ENCODE results near the gene IER5.
"Not testable (repeated sequence)": the region's sequence is repeated elsewhere in the genome, so short reads cannot be mapped to it uniquely, and the experiment has no call there.

The IER5 gene

DNA sequence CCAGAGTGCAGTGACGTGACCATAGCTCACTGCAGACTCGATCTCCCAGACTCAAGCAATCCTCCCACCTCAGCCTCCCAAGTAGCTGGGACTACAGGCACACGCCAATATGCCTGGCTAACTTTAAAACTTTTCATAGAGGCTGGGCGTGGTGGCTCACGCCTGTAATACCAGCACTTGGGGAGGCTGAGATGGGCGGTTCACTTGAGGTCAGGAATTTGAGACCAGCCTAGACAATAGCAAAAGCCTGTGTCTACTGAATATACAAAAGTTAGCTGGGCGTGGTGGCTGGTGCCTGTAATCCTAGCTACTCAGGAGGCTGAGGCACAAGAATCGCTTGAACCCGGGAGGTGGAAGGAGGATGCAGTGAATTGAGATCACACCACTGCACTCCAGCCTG lies 27.5 kb downstream of the IER5 start:
- not testable (repeated sequence) for DNase-seq (ENCODE audit: low spot score)

DNA sequence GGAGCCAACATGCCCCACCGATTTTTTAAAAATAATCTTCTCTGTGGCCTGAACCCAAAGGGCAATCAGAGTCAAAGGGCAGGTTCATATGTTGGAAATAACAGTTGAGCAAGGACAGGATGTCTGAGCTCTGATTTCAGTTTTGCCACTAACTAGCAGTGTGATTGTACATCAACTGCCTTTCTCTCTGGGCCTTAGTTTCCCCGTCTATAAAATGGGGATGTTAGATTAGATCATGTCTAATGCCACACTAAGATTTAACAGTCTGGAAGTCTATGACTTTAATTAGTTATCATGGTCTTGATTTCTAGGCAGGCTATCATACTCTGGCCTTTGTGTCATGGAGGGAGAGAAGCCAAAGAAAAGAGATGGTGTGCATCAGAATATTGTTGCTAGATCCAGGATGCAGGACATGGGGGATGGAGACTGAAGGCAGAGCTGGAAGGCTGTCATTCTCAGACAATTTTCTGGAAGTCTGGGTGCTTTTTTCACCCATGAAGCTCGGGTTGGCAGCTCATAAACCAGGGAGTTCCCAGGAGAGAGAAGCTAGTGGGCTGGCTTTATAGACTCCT lies 28.4 kb downstream of the IER5 start:
- DNase-seq (ENCODE audit: low spot score), result no peak

GRCh38 chr1:181117648-181118449 lies 29.3 kb downstream of the IER5 start:
- DNase-seq (ENCODE audit: low spot score), result peak; percentile 86

- peak; percentile 77 for DNase-seq (ENCODE audit: low spot score)
Measured at GRCh38 chr1:181119093-181119989, 30.8 kb downstream of the IER5 start.

- DNase-seq (ENCODE audit: low spot score), result no peak
Measured at GRCh38 chr1:181120924-181121323, 32.4 kb downstream of the IER5 start.

DNA sequence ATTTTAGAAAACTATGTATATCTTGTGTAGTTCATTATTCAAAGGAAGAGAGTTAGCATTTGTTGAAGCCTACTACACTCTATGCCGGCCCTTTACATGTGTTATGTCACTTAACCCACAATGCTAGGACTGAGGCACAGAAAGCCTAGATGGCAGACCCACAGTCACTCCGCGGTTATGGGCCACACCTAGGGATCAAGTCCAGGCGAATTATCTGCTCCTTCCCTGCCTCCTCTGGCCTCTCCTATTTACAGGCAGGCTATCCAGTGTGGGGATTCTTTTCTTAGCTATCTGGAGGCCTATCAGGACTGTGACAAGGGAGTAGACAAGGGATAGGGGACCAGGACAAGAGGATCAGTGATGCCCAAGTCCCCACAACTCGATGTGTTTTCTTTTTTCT lies 33.0 kb downstream of the IER5 start:
- no peak for DNase-seq (ENCODE audit: low spot score)

GRCh38 chr1:181122222-181122621 lies 33.7 kb downstream of the IER5 start:
- DNase-seq (ENCODE audit: low spot score), result no peak

- DNase-seq (ENCODE audit: low spot score), result no peak
Measured at GRCh38 chr1:181123173-181123572, 34.7 kb downstream of the IER5 start.

DNA sequence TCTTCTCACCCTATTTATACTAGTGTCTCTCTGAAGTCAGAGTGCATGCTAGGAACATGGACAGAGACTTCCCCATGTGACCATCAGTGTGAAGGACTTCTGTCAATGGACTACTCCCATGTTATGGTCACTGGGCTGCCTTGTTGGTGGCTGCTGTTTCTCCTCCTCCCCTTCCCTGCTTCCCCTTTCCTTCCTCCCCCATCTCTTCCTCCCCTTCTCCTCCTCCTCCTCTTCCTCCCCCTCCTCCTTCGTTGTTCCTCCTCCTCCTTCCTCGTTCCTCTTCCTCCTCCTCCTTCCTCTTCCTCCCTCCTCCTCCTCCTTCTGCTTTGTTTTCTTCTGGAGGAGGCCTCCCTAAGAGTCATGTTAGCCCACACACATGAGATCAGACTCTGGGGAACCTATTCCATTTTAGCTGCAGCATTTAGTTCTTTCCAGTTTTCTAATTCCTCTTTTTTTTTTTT lies 35.8 kb downstream of the IER5 start:
- DNase-seq (ENCODE audit: low spot score), result no peak

GRCh38 chr1:181126289-181126688 lies 37.8 kb downstream of the IER5 start:
- DNase-seq (ENCODE audit: low spot score), result no peak

DNA sequence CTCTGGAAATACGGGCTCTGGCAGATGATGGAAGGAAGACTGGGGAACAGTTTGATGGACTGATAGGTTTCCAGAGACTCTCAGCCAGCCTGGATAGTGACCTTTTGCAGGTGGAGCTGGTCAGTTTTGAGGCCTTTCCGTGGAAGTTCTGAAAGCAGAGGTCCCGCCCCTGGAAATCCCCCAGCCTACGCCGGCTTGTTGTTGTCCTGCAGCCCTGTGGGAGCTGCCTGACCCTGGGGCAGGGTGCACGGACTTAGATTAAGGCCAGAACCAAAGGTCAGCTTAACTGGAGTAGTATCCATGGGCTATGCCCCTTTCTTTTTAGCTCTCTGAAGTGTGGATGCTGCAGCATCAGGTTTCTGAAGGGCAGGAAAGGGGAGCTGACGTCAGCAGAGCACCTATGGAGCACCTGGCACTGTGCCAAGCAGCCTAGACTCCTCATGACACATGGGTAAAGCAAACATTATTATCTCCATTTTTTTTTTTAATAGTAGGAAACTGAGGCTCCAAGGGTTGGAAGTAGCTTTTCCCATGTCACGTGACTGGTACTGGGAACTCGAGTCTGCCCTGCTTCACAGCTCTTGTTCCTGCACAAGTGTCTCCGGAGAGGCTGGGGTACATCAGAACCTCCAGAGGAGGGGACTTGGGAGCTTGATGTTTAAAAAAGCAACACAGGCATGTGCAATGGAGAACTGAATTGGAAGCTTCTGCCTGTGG lies 38.5 kb downstream of the IER5 start:
- peak; percentile 88 for DNase-seq (ENCODE audit: low spot score)

DNA sequence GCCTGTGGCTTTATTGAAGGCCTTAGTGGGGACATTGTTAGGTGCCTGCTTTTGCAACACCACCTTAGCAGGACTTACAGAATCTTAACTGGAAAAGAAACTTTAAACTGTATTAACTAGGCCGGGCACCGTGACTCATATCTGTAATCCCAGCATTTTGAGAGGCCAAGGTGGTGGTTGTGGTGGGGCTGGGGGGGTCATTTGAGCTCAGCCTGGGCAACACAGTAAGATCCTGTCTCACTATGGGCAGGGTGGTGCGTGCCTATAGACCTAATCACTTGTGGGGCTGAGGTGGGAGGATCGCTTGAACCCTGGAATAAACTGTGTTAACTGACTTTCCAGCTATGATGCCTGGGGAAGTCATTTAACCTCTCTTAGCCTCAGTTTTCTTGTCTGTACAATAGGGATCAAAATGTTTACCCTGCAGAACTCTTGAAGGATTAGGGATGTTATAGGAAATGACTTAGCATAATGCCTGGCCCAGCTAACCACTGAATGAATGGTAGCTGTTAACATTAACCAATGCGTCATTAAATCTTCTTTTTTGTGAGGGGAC lies 39.5 kb downstream of the IER5 start:
- no peak for DNase-seq (ENCODE audit: low spot score)

DNA sequence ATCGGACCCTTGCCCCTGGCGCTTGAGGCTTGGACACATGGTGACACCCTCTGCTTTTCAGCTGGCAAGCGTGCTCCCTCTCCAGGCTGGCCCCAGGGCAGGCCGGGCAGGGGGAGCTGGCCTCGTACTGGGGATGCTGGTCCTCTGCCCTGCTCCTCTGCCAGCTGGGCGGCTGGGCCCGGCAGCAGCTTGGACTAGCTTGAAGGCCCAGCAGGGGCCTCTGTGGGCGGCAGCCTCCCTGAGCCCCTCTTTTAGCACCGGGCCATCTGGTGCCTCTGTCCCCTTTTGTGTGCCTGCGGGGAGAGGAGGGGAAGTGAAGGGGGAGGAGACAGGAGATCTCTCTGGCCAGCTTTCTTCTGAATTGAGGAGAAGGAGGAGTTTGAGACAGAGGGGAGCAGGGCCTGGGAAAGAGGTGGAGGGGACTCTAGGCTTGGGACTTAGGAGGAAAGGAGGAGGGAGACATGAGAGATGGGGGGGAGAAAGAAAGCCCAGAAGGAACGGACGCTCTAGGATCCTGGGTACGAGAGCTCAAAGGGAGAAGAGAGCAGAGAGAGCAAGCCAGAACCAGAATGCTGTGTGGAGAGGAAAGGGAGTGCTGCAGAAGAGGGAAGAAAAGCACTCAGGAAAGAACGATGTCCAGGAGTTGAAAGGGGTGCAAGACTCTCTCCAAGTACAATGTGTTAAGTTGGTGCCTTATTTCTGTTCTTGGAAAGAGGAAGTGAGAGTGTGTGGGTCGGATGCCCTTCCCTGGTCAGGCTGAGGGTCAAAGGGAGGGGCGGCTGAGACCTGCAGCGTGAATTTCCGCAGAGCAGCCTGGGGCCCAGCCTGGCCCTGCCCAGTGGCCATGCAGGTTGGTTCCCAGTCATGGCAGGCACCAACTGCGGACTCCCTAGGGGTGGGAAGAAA lies 40.3 kb downstream of the IER5 start:
- DNase-seq (ENCODE audit: low spot score), result no peak

DNA sequence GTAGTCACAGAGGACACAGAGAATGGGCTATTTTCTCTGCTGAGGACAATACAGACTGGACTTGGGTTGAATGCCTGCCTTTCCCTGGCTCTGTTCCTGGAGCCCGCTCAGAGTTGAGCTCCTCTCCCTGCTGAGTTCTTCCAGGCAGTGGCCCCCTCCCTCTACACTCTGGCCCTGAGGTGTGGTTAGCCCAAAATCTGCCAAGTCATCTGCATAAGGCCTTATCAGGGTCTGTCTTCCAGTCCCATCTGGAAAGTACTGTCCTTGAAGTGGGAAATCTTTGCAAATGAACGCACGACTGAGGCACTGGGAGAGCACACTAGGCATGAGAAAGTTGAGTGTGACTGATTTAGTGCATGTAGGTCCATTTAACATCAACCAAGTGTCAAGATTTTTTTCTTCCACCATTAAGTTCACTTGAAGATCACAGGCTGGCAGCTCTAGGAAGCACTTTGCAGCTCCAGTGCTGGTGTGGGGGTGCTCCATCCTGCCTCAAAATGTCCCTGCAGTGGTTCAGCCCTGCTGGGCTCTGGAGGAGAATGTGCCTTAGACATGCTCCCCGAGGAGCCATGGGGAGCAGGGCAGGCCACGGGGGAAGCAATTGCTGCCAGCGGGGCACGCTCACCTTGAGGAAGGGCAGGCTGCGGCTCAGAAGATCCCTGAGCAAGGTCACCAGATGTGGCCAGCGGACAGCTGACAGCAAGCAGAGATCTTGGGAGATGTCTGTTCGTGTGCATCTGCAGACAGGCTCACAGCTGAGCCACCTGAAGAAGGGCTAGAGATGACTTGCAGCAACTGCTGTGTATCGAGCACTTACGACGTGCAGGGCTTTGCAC lies 41.5 kb downstream of the IER5 start:
- no peak for DNase-seq (ENCODE audit: low spot score)

DNA sequence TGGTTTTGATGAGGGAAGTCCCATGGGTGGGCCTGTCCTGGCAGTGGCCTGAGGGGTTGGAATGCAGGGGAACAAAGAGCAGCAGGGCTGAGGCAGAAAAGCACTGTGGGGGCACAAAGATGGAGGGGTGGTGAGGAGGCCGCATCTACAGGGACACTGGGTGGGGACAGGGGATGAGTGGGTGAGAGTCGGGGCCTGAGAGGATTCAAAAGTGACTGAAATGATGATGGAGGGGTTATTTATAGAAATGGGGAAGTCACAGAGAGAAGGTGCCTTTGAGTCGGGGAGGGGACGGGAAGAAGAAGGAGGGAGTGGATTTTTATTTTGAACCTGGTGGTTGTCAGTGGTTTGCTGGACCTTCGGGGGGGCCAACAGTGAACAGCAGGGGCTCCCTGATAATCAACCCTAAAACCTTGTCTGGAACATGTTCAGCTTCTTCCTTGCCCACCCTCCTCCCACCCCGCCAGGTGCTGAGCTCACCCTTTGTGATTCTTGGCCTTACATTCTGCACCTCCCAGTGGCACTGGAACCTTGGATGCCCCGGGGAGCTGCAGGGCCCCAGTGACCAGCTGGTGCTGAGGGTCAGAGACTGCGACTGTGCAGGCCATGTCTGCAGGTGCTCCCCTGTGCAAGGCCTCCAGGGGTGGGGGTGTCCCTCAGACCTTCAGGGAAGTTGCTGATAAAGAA lies 42.9 kb downstream of the IER5 start:
- DNase-seq (ENCODE audit: low spot score), result no peak

GRCh38 chr1:181133441-181133951 lies 45.0 kb downstream of the IER5 start:
- no peak for DNase-seq (ENCODE audit: low spot score)

GRCh38 chr1:181133969-181134418 lies 45.5 kb downstream of the IER5 start:
- no peak for DNase-seq (ENCODE audit: low spot score)

GRCh38 chr1:181134543-181135436 lies 46.3 kb downstream of the IER5 start:
- peak; percentile 90 for DNase-seq (ENCODE audit: low spot score)

Measured in LoVo (cell line).